Endodermal cell (in vitro differentiated cells): ENCODE measurements around the gene PNISR. TPM values are rescaled to one million over a fixed set of nuclear protein-coding genes. Genes with fewer than 3 reads are reported as not detected.
"Not testable (repeated sequence)": the region's sequence is repeated elsewhere in the genome, so short reads cannot be mapped to it uniquely, and the experiment has no call there.

Experiments used
- DNase-seq: peaks from one replicate; pipeline ENCODE4 v3.0.0-alpha.2; 2017
- H3K27ac ChIP-seq: 2 replicates; pipeline ENCODE4 v1.5.1; 2013; ENCODE audit warnings: mild to moderate bottlenecking, low read depth, low read length, moderate library complexity
- H3K27me3 ChIP-seq: 2 replicates; pipeline ENCODE4 v1.6.1; 2013; ENCODE audit warnings: mild to moderate bottlenecking, low read length, moderate library complexity; ENCODE audit not compliant: insufficient read depth, control insufficient read depth, poor library complexity, severe bottlenecking
- H3K36me3 ChIP-seq: 2 replicates; pipeline ENCODE4 v1.7.0; 2013; ENCODE audit warnings: mild to moderate bottlenecking, low read length, moderate library complexity; ENCODE audit not compliant: control insufficient read depth, insufficient read depth
- H3K4me1 ChIP-seq: one replicate; pipeline ENCODE4 v1.7.0; 2013; ENCODE audit warnings: low read length; ENCODE audit not compliant: control insufficient read depth, insufficient read depth
- H3K4me3 ChIP-seq: 2 replicates; pipeline ENCODE4 v1.5.1; 2013; ENCODE audit warnings: mild to moderate bottlenecking, low read length, moderate library complexity
- H3K9ac ChIP-seq: 2 replicates; pipeline ENCODE4 v1.6.1; 2013; ENCODE audit warnings: mild to moderate bottlenecking, low read length, moderate library complexity; ENCODE audit not compliant: poor library complexity, severe bottlenecking; ENCODE audit errors: extremely low read depth
- H3K9me3 ChIP-seq: 2 replicates; pipeline ENCODE4 v1.6.1; 2013; ENCODE audit warnings: mild to moderate bottlenecking, low read length, moderate library complexity; ENCODE audit not compliant: control insufficient read depth
- H3K27ac Mint-ChIP-seq: 2 replicates; pipeline ENCODE4 v1.8.0; 2020; ENCODE audit warnings: mixed read lengths
- H3K27me3 Mint-ChIP-seq: 2 replicates; pipeline ENCODE4 v1.8.0; 2021; ENCODE audit warnings: mild to moderate bottlenecking, mixed read lengths; ENCODE audit not compliant: insufficient read depth
- H3K36me3 Mint-ChIP-seq: 2 replicates; pipeline ENCODE4 v1.8.0; 2020; ENCODE audit warnings: low read depth, mixed read lengths
- H3K4me1 Mint-ChIP-seq: 2 replicates; pipeline ENCODE4 v1.8.0; 2020; ENCODE audit warnings: mixed read lengths
- H3K4me3 Mint-ChIP-seq: 2 replicates; pipeline ENCODE4 v1.8.0; 2020; ENCODE audit warnings: mild to moderate bottlenecking, moderate library complexity, mixed read lengths
- H3K9me3 Mint-ChIP-seq: 2 replicates; pipeline ENCODE4 v1.8.0; 2020; ENCODE audit warnings: mild to moderate bottlenecking, mixed read lengths
- CTCF ChIP-seq: fragments of 200-600 bp; sonication (generic); conservative IDR thresholded peaks from 2 replicates; pipeline ENCODE4 v1.5.0; 2021; ENCODE audit warnings: antibody characterized with exemption, mild to moderate bottlenecking
- WGBS, 2 experiments: methylation state at CpG; one replicate each; pipeline versions ENCODE4 v1.1.5 to v1.1.7; 2013; ENCODE audit warnings: missing lambda C conversion rate in 2 of 2, mixed read lengths in 1 of 2; ENCODE audit not compliant: insufficient coverage in 1 of 2, insufficient read length in 1 of 2; 5-methylcytosine and 5-hydroxymethylcytosine counted together
- total RNA-seq, 2 donors: library from RNA; stranded (reverse); fragmentation: NEBNext Ultra II Directional in 1 of 2; extraction: Animal tissue kit (Norgen Biotek cat#: 25700) in 1 of 2; gene quantifications; 2 replicates in 1 of 2; 3 replicates in 1 of 2; pipeline ENCODE4 v1.2.1, GENCODE V29; 2021

PNISR gene
- total RNA-seq, 2 donors from 2014 or later = 150 to 197 TPM

- H3K9ac ChIP-seq = no peak overlapping the region
- Mint-ChIP-seq H3K4me1 (no peaks in the 10 kb centered on the region), H3K9me3 (no peaks in the 10 kb centered on the region), H3K27me3 (no peaks in the 10 kb centered on the region), H3K36me3 (peaks cover 16% of the 10 kb centered on the region), H3K27ac (no peak overlapping the region), H3K4me3 (no peak overlapping the region)
- TF ChIP-seq CTCF = peak; percentile 83
- no peak for DNase-seq
- H3K27ac ChIP-seq = no peak overlapping the region
- no peaks in the 10 kb centered on the region for H3K4me1 ChIP-seq
- no peak overlapping the region for H3K4me3 ChIP-seq
- peaks cover 12% of the 10 kb centered on the region for H3K36me3 ChIP-seq
- WGBS, 2 experiments = 31% methylated on average over 2 of the region's 3 CpGs; no CpG with 5 or more reads in 1 of the 2 experiments
- no peaks in the 10 kb centered on the region for H3K27me3 ChIP-seq
- H3K9me3 ChIP-seq = no peaks in the 10 kb centered on the region
Measured at GRCh38 chr6:99467509-99468106, 42.5 kb upstream of the PNISR start.

GRCh38 chr6:99459133-99459532 lies 34.0 kb upstream of the PNISR start:
- H3K4me1 Mint-ChIP-seq, H3K4me1 ChIP-seq, H3K4me3 ChIP-seq, H3K9me3 ChIP-seq, H3K27me3 ChIP-seq, H3K27me3 Mint-ChIP-seq, H3K27ac Mint-ChIP-seq, H3K27ac ChIP-seq, H3K4me3 Mint-ChIP-seq, H3K9ac ChIP-seq, DNase-seq: not testable (repeated sequence)
- 100% methylated on average over 2 of the region's 2 CpGs; no CpG with 5 or more reads in 1 of the 2 experiments for WGBS, 2 experiments
- H3K9me3 Mint-ChIP-seq = peaks cover 33% of the 10 kb centered on the region
- H3K36me3 ChIP-seq = peaks cover 24% of the 10 kb centered on the region
- peaks cover 50% of the 10 kb centered on the region for H3K36me3 Mint-ChIP-seq

GRCh38 chr6:99458319-99458718 lies 33.2 kb upstream of the PNISR start:
- Mint-ChIP-seq H3K27ac (no peak overlapping the region), H3K4me1 (no peaks in the 10 kb centered on the region), H3K4me3 (no peak overlapping the region), H3K9me3 (peaks cover 42% of the 10 kb centered on the region), H3K36me3 (peaks cover 51% of the 10 kb centered on the region), H3K27me3 (no peaks in the 10 kb centered on the region)
- peaks cover 21% of the 10 kb centered on the region for H3K36me3 ChIP-seq
- H3K4me3 ChIP-seq = no peak overlapping the region
- H3K9me3 ChIP-seq = peaks cover 8% of the 10 kb centered on the region
- H3K4me1 ChIP-seq = no peaks in the 10 kb centered on the region
- peak; percentile 51 for DNase-seq
- no peak overlapping the region for H3K9ac ChIP-seq
- H3K27ac ChIP-seq = no peak overlapping the region
- WGBS, 2 experiments = 90 to 100% methylated on average over 1 to 2 of the region's 2 CpGs
- peak; percentile 62 for TF ChIP-seq CTCF
- no peaks in the 10 kb centered on the region for H3K27me3 ChIP-seq

GRCh38 chr6:99446076-99446475 lies 21.0 kb upstream of the PNISR start:
- H3K9me3 Mint-ChIP-seq = peaks cover 34% of the 10 kb centered on the region
- DNase-seq = no peak
- no peaks in the 10 kb centered on the region for H3K27me3 ChIP-seq
- peaks cover 73% of the 10 kb centered on the region for H3K36me3 Mint-ChIP-seq
- TF ChIP-seq CTCF = no peak
- 96% methylated on average over 3 to 4 of the region's 4 CpGs for WGBS, 2 experiments
- H3K4me3 ChIP-seq = no peak overlapping the region
- no peak overlapping the region for H3K27ac ChIP-seq
- peaks cover 5% of the 10 kb centered on the region for H3K9me3 ChIP-seq
- H3K36me3 ChIP-seq = peaks cover 4% of the 10 kb centered on the region
- H3K27me3 Mint-ChIP-seq = peaks cover 1% of the 10 kb centered on the region
- no peak overlapping the region for H3K27ac Mint-ChIP-seq
- H3K4me1 ChIP-seq = no peaks in the 10 kb centered on the region
- H3K4me3 Mint-ChIP-seq = no peak overlapping the region
- no peaks in the 10 kb centered on the region for H3K4me1 Mint-ChIP-seq
- no peak overlapping the region for H3K9ac ChIP-seq
